Mesendoderm (in vitro differentiated cells): ENCODE results near the gene MTTP.

Experiments used
- DNase-seq: peaks from one replicate; pipeline ENCODE4 v3.0.0; 2013
- H2AK5ac ChIP-seq: 2 replicates; pipeline ENCODE4 v1.6.1; 2013; ENCODE audit warnings: low read length, inconsistent platforms
- H2BK120ac ChIP-seq: 2 replicates; pipeline ENCODE4 v1.6.1; 2013; ENCODE audit warnings: low read depth, mild to moderate bottlenecking, low read length, moderate library complexity, mixed read lengths
- H2BK15ac ChIP-seq: replicated peaks from 2 replicates; pipeline ENCODE4 v1.6.1; 2013; ENCODE audit warnings: low read depth, mild to moderate bottlenecking, moderate library complexity
- H2BK5ac ChIP-seq: 2 replicates; pipeline ENCODE4 v1.6.1; 2013; ENCODE audit warnings: low read length, inconsistent platforms
- H3K18ac ChIP-seq: 2 replicates; pipeline ENCODE4 v1.6.1; 2013; ENCODE audit warnings: mild to moderate bottlenecking, low read length, mixed read lengths
- H3K23ac ChIP-seq: one replicate; pipeline ENCODE4 v1.6.1; 2013; ENCODE audit warnings: low read length
- H3K27ac ChIP-seq: 2 replicates; pipeline ENCODE4 v1.5.1; 2013; ENCODE audit warnings: low read depth, mild to moderate bottlenecking, inconsistent platforms, low read length, moderate library complexity
- H3K27me3 ChIP-seq: 2 replicates; pipeline ENCODE4 v1.6.1; 2013; ENCODE audit warnings: low read length, control low read depth, mild to moderate bottlenecking, inconsistent platforms; ENCODE audit not compliant: insufficient read depth, poor library complexity
- H3K36me3 ChIP-seq: 2 replicates; pipeline ENCODE4 v1.6.1; 2013; ENCODE audit warnings: low read length, inconsistent platforms; ENCODE audit not compliant: control insufficient read depth, insufficient read depth
- H3K4ac ChIP-seq: one replicate; pipeline ENCODE4 v1.6.1; 2013; ENCODE audit warnings: low read depth, mild to moderate bottlenecking, low read length, moderate library complexity
- H3K4me1 ChIP-seq: 2 replicates; pipeline ENCODE4 v1.6.1; 2013; ENCODE audit warnings: low read depth, low read length, inconsistent platforms; ENCODE audit not compliant: control insufficient read depth
- H3K4me2 ChIP-seq: 2 replicates; pipeline ENCODE4 v1.6.1; 2013; ENCODE audit warnings: low read length
- H3K4me3 ChIP-seq: 2 replicates; pipeline ENCODE4 v1.5.1; 2013; ENCODE audit warnings: mild to moderate bottlenecking, low read length
- H3K56ac ChIP-seq: one replicate; pipeline ENCODE4 v1.6.1; 2013; ENCODE audit warnings: low read length
- H3K79me1 ChIP-seq: 2 replicates; pipeline ENCODE4 v1.6.1; 2013; ENCODE audit warnings: low read length, inconsistent platforms
- H3K79me2 ChIP-seq: 2 replicates; pipeline ENCODE4 v1.6.1; 2013; ENCODE audit warnings: mild to moderate bottlenecking, low read length; ENCODE audit not compliant: control insufficient read depth, insufficient read depth
- H3K9ac ChIP-seq: 2 replicates; pipeline ENCODE4 v1.6.1; 2013; ENCODE audit warnings: low read length, inconsistent platforms
- H4K5ac ChIP-seq: one replicate; pipeline ENCODE4 v1.6.1; 2013; ENCODE audit warnings: low read length
- H4K8ac ChIP-seq: one replicate; pipeline ENCODE4 v1.6.1; 2013; ENCODE audit warnings: low read depth, mild to moderate bottlenecking, control low read depth, low read length, moderate library complexity
- WGBS: extraction: QIAGEN DNeasy Blood & Tissue Kit; methylation state at CpG from one replicate; pipeline ENCODE4 v1.1.7; 2013; ENCODE audit warnings: low lambda C conversion rate, missing lambda C conversion rate; ENCODE audit not compliant: insufficient coverage; ENCODE audit errors: extremely low coverage; 5-methylcytosine and 5-hydroxymethylcytosine counted together

The MTTP gene

DNA sequence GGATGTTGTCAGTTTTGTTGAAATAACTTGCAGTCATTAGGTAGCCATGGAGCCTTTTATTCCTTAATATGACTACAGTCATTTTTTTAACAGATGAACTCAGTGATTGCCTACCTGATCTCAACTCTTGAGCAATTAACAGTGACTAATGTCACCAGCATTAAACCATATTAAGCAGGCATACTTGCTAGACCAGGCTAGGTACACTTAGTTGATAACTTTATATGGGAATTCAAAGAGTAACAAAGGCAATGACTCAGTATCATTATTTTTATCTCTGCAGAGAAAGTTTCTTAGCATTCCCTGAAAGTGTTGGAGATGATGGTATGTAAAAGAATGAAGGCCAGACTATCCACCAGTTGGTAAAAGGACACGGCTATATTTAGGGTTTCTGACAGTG is 83.2 kb downstream of the MTTP start, which contains the start of gene C4orf54:
Gene C4orf54 (minus strand): TSS at position 31 of the 400 bp plus-strand sequence. CDS start 3,180 bp downstream, outside the sequence.
- Histone ChIP-seq H3K4me3 (no peak within 1 kb of the TSS), H3K23ac (no peak within 1 kb of the TSS), H3K4me1 (no peaks in the 10 kb centered on the region), H2AK5ac (no peak within 1 kb of the TSS), H2BK120ac (no peak within 1 kb of the TSS), H3K4me2 (no peak within 1 kb of the TSS), H3K18ac (no peak within 1 kb of the TSS), H3K4ac (no peak within 1 kb of the TSS), H4K8ac (no peak within 1 kb of the TSS), H3K27ac (no peak within 1 kb of the TSS), H3K36me3 (no peaks in the 10 kb centered on the region), H4K5ac (no peak within 1 kb of the TSS), H3K56ac (no peak within 1 kb of the TSS), H2BK15ac (no peak within 1 kb of the TSS), H3K79me1 (no peaks in the 10 kb centered on the region), H3K9ac (no peak within 1 kb of the TSS), H3K27me3 (no peaks in the 10 kb centered on the region), H3K79me2 (no peaks in the 10 kb centered on the region), H2BK5ac (no peak within 1 kb of the TSS)
- no CpG with 5 or more reads among the region's 1 CpG for WGBS
- no peak for DNase-seq

DNA sequence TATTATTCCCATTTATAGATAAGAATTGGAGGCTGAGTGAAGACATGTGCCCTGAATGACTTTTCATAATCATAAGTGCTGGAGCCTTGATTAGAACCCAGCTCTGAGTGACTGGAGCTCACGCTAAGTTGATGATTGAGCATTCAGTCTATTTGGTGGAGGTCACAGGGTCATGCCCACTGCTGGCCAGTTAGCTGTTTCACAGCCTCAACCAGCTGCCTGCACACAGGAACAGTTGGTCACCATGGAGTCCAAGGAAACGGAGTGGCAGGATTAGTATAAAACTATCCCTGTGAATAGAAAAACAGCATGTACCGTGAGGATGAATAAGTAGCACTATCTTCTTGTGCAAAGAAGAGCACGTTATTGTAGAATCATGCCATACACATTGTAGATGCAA is 84.0 kb downstream of the MTTP start:
- Histone ChIP-seq H4K5ac (no peak overlapping the region), H4K8ac (no peak overlapping the region), H3K27me3 (no peaks in the 10 kb centered on the region), H3K9ac (no peak overlapping the region), H3K79me2 (no peaks in the 10 kb centered on the region), H2BK15ac (no peak overlapping the region), H2BK120ac (no peak overlapping the region), H3K56ac (no peak overlapping the region), H3K4me1 (no peaks in the 10 kb centered on the region), H3K4ac (no peak overlapping the region), H3K79me1 (no peaks in the 10 kb centered on the region), H3K4me2 (no peak overlapping the region), H3K18ac (no peak overlapping the region), H3K27ac (no peak overlapping the region), H2AK5ac (no peak overlapping the region), H2BK5ac (no peak overlapping the region), H3K23ac (no peak overlapping the region), H3K36me3 (no peaks in the 10 kb centered on the region), H3K4me3 (no peak overlapping the region)
- WGBS, result no CpG with 5 or more reads among the region's 4 CpGs
- DNase-seq, result no peak

DNA sequence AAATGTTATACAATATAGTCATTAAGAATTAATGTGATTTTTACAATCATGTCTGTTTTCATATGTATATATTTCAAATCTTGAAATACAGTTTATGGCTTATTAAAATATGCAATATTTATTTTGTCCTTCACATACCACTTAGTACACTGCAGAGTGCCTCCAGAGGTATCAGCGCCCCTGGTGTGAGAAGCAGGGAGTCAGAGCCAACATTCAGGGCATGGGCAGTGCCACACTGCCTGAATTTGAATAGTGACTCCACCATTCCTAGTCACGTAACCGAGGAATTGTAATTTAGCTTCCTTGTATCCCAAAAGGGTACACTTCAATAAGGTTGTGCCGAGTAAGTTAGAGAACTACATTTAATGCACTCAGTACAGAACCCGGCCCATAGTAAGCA is 87.3 kb downstream of the MTTP start:
- H2AK5ac ChIP-seq, result no peak overlapping the region
- H3K18ac ChIP-seq, result no peak overlapping the region
- no peaks in the 10 kb centered on the region for H3K4me1 ChIP-seq
- WGBS, result no CpG with 5 or more reads among the region's 5 CpGs
- H4K8ac ChIP-seq, result no peak overlapping the region
- H2BK15ac ChIP-seq, result no peak overlapping the region
- H2BK120ac ChIP-seq, result no peak overlapping the region
- H3K79me1 ChIP-seq, result no peaks in the 10 kb centered on the region
- H3K27me3 ChIP-seq, result no peaks in the 10 kb centered on the region
- DNase-seq, result no peak
- no peak overlapping the region for H3K9ac ChIP-seq
- no peaks in the 10 kb centered on the region for H3K36me3 ChIP-seq
- no peak overlapping the region for H4K5ac ChIP-seq
- H3K4me3 ChIP-seq, result no peak overlapping the region
- no peak overlapping the region for H3K56ac ChIP-seq
- H3K23ac ChIP-seq, result no peak overlapping the region
- H3K27ac ChIP-seq, result no peak overlapping the region
- H3K79me2 ChIP-seq, result no peaks in the 10 kb centered on the region
- no peak overlapping the region for H3K4ac ChIP-seq
- no peak overlapping the region for H3K4me2 ChIP-seq
- no peak overlapping the region for H2BK5ac ChIP-seq

DNA sequence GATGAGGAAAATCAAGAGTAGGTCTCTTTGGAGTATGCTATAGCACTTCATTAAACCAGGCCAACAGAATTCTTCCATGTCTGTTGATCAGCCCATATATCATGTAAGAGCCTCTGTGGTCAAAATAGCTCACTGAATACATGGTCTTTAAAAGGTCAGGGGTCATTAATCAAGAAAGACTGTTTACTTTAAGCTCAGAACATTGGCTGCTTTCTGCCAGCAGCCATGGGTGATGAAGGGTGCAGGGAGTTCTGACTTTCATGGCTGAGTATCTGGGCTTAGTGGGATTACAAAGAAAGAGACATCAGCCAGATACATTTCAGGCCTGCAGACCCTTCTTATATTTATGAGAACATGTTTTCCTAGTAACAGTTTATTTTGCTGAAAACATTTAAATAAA is 90.1 kb downstream of the MTTP start:
- no peak for DNase-seq
- Histone ChIP-seq H4K5ac (no peak overlapping the region), H2BK5ac (no peak overlapping the region), H4K8ac (no peak overlapping the region), H3K23ac (no peak overlapping the region), H3K4ac (no peak overlapping the region), H3K27me3 (no peaks in the 10 kb centered on the region), H3K36me3 (no peaks in the 10 kb centered on the region), H2AK5ac (no peak overlapping the region), H3K18ac (no peak overlapping the region), H2BK120ac (no peak overlapping the region), H3K79me2 (no peaks in the 10 kb centered on the region), H3K4me2 (no peak overlapping the region), H3K4me1 (no peaks in the 10 kb centered on the region), H3K27ac (no peak overlapping the region), H3K9ac (no peak overlapping the region), H2BK15ac (no peak overlapping the region), H3K56ac (no peak overlapping the region), H3K79me1 (no peaks in the 10 kb centered on the region), H3K4me3 (no peak overlapping the region)

DNA sequence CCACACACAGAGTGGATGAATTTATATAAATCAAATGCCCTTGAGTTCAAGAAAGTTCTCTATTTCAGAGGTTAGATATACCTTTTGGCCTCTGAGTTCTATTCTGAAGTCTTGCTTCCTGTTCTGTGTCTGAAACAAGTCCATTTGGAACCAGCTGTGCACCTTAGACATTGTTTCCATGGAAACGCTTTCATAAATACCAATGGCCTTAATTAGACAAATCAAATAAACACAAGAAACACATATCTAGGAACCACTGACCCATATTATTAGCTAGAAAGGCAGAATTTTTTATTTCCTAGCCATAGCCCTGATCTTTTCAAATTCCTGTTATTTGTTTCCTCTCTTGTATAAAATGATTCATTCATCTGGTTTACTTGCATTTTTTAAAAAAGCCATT is 91.4 kb downstream of the MTTP start:
- Histone ChIP-seq H3K4me1 (no peaks in the 10 kb centered on the region), H3K4ac (no peak overlapping the region), H3K27me3 (no peaks in the 10 kb centered on the region), H2AK5ac (no peak overlapping the region), H3K79me2 (no peaks in the 10 kb centered on the region), H3K9ac (no peak overlapping the region), H3K4me2 (no peak overlapping the region), H4K8ac (no peak overlapping the region), H3K18ac (no peak overlapping the region), H3K27ac (no peak overlapping the region), H2BK15ac (no peak overlapping the region), H3K56ac (no peak overlapping the region), H2BK120ac (no peak overlapping the region), H3K23ac (no peak overlapping the region), H3K36me3 (no peaks in the 10 kb centered on the region), H4K5ac (no peak overlapping the region), H3K4me3 (no peak overlapping the region), H3K79me1 (no peaks in the 10 kb centered on the region), H2BK5ac (no peak overlapping the region)
- WGBS, result no CpG with 5 or more reads among the region's 1 CpG
- no peak for DNase-seq

DNA sequence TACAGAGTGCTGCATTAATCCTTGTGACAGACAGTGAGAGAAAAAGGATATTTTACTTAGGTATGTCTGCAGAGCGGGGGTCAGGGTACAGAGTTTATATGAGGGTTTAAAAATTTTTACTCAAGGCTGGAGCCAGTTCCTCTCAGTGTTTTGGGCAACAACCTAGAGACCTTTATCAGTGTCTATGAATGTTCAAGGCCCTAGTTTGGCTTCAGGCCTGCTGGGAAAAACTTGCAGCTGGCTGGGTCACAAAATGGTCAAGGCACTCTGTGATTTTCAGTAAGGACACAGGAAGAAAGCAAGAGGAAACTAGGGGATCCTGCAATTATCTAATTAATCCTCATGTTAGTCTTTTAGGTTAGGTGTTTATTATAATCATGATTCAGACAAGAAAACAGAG is 93.8 kb downstream of the MTTP start:
- Histone ChIP-seq H2BK120ac (no peak overlapping the region), H3K9ac (no peak overlapping the region), H3K23ac (no peak overlapping the region), H3K56ac (no peak overlapping the region), H4K8ac (no peak overlapping the region), H3K18ac (no peak overlapping the region), H3K4me1 (no peaks in the 10 kb centered on the region), H3K4me2 (no peak overlapping the region), H4K5ac (no peak overlapping the region), H3K4me3 (no peak overlapping the region), H3K27ac (no peak overlapping the region), H3K4ac (no peak overlapping the region), H2BK15ac (no peak overlapping the region), H2AK5ac (no peak overlapping the region), H3K27me3 (no peaks in the 10 kb centered on the region), H3K36me3 (no peaks in the 10 kb centered on the region), H3K79me1 (no peaks in the 10 kb centered on the region), H3K79me2 (no peaks in the 10 kb centered on the region), H2BK5ac (no peak overlapping the region)
- no peak for DNase-seq
- no CpG with 5 or more reads among the region's 1 CpG for WGBS
